ENCODE measurements around the gene RAB30. TPM values are rescaled to one million over a fixed set of nuclear protein-coding genes. Genes with fewer than 3 reads are reported as not detected.
"Not testable (repeated sequence)": the region's sequence is repeated elsewhere in the genome, so short reads cannot be mapped to it uniquely, and the experiment has no call there.

RAB30 gene
- total RNA-seq, 1 donor from 2014 or later, result 24.7 TPM

DNA sequence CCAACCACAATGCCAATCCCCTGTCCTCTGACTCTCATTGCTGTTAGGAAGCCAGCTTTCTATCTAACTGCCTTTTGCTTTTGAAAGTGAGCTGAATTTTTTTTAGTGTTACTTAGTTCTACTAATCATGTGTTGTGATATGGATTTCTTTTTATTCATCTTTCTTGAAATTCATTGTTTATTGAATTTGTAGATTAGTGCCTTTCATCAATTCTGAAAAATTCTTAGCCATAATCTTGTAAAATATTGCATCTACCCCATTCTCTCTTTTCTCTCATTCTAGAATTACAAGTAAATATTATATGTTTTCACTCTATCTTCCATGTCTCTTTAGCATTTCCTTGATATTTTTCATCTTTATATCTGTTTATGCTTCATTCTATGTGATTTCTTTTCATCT, 122.3 kb downstream of the RAB30 start:
- Histone ChIP-seq H3K36me3 (no peaks in the 10 kb centered on the region), H3K4me1 (no peaks in the 10 kb centered on the region), H3K27ac (replicated peaks) (no peak overlapping the region), H3K27me3 (ENCODE audit: low read depth) (no peaks in the 10 kb centered on the region), H3K4me3 (no peak overlapping the region), H3K9me3 (replicated peaks) (peaks cover 28% of the 10 kb centered on the region)
- intact Hi-C loops (cut with micrococcal nuclease), result no loop called here
- TF ChIP-seq, protein P1, sequence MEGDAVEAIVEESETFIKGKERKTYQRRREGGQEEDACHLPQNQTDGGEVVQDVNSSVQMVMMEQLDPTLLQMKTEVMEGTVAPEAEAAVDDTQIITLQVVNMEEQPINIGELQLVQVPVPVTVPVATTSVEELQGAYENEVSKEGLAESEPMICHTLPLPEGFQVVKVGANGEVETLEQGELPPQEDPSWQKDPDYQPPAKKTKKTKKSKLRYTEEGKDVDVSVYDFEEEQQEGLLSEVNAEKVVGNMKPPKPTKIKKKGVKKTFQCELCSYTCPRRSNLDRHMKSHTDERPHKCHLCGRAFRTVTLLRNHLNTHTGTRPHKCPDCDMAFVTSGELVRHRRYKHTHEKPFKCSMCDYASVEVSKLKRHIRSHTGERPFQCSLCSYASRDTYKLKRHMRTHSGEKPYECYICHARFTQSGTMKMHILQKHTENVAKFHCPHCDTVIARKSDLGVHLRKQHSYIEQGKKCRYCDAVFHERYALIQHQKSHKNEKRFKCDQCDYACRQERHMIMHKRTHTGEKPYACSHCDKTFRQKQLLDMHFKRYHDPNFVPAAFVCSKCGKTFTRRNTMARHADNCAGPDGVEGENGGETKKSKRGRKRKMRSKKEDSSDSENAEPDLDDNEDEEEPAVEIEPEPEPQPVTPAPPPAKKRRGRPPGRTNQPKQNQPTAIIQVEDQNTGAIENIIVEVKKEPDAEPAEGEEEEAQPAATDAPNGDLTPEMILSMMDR (IDR thresholded peaks at IDR 0.05; ENCODE audit: borderline replicate concordance), result no peak
- no peak for DNase-seq

DNA sequence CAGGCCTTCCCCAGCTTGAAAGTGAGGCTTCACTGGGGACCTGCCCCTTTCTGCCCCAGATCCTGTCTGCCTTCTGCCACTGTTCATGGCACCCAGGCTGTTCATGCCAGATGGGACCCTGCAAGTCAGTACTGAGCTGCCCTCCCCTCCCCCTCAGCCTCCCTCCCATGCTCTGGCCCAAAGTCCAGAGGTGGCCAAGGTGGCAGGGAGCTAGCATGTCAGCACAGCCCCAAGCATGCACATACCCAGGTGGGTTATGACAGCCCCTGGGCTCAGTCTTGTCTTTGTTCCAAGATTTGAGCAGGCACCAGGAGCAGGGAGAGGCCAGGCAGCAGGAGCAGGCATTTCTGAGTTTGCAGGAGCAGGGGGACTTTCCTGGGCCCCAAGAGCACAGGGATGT, 126.0 kb downstream of the RAB30 start:
- intact Hi-C loops (cut with micrococcal nuclease), result no loop called here
- no peak for DNase-seq
- H3K9me3 ChIP-seq (replicated peaks), result peaks cover 14% of the 10 kb centered on the region
- H3K4me3 ChIP-seq, result no peak overlapping the region
- no peaks in the 10 kb centered on the region for H3K36me3 ChIP-seq
- TF ChIP-seq, protein P1 (IDR thresholded peaks at IDR 0.05; ENCODE audit: borderline replicate concordance), result no peak
- H3K4me1 ChIP-seq, result no peaks in the 10 kb centered on the region
- H3K27me3 ChIP-seq (ENCODE audit: low read depth), result no peaks in the 10 kb centered on the region
- H3K27ac ChIP-seq (replicated peaks), result no peak overlapping the region

DNA sequence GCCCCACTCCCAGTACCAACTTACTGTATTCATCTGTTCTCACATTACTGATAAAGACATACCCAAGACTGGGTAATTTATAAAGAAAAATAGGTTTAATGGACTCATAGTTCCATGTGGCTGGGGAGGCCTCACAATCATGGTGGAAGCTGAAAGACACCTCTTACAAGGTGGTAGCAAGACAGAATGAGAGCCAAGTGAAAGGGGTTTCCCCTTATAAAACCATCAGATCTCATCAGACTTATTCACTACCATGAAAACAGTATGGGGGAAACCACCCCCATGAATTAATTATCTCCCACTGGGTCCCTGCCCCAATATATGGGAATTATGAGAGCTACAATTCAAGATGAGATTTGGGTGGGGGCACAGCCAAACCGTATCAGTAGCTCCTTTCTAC, 126.7 kb downstream of the RAB30 start:
- H3K4me1 ChIP-seq; H3K9me3 ChIP-seq (replicated peaks); H3K36me3 ChIP-seq; H3K27ac ChIP-seq (replicated peaks); intact Hi-C loops (cut with micrococcal nuclease); H3K27me3 ChIP-seq (ENCODE audit: low read depth); H3K4me3 ChIP-seq; DNase-seq: not testable (repeated sequence)

DNA sequence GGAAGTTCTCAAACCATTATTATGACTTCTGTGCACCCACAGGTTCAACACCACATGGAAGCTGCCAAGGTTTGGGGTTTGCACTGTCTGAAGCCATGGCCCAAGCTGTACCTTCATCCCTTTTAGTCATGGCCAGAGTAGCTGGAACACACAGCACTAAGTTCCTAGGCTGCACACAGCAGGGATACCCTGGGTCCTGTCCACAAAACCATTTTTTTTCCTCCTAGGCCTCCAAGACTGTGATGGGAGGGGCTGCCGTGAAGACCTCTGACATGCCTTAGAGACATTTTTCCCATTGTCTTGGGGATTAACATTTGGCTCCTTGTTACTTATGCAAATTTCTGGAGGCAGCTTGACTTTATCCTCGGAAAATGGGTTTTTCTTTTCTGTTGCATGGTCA, 127.5 kb downstream of the RAB30 start:
- Histone ChIP-seq H3K4me3 (no peak overlapping the region), H3K36me3 (no peaks in the 10 kb centered on the region), H3K9me3 (replicated peaks) (peaks cover under 1% of the 10 kb centered on the region), H3K27me3 (ENCODE audit: low read depth) (no peaks in the 10 kb centered on the region), H3K27ac (replicated peaks) (no peak overlapping the region), H3K4me1 (no peaks in the 10 kb centered on the region)
- TF ChIP-seq, protein P1 (IDR thresholded peaks at IDR 0.05; ENCODE audit: borderline replicate concordance), result no peak
- intact Hi-C loops (cut with micrococcal nuclease), result no loop called here
- no peak for DNase-seq

DNA sequence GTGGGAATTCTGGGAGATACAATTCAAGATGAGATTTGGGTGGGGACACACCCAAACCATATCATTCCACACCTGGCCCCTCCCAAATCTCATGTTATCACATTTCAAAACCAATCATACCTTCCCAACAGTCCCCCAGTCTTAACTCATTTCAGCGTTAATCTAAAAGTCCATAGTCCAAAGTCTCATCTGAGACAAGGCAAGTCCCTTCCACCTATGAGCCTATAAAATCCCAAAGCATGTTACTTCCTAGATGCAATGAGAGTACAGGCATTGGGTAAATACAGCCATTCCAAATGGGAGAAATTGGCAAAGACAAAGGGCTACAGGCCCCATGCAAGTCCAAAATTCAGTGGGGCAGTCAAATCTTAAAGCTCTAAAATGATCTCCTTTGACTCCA, 128.3 kb downstream of the RAB30 start:
- intact Hi-C loops (cut with micrococcal nuclease); DNase-seq; H3K27ac ChIP-seq (replicated peaks); H3K9me3 ChIP-seq (replicated peaks); H3K27me3 ChIP-seq (ENCODE audit: low read depth); H3K4me3 ChIP-seq; H3K36me3 ChIP-seq; H3K4me1 ChIP-seq: not testable (repeated sequence)

DNA sequence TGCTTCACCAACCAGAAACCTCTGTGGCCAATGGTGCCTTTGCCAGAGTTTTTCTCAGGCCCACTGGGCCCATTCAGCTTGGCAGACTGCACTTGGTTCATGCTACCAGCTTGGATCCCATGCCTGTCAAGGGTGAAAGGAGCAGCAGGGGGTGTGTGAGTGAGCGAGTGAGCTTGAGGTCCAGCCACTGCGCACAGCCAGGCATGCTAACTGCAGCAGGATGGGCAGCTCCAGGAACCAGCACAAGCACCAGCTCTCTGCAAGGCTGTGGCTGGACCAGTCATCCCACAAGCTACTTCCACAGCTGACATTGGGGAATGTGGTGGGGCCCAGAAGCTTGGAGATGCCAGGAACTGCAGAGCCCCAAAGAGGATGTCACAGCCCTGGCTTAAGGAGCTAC, 129.3 kb downstream of the RAB30 start:
- intact Hi-C loops (cut with micrococcal nuclease), result no loop called here
- Histone ChIP-seq H3K36me3 (no peaks in the 10 kb centered on the region), H3K27ac (replicated peaks) (no peak overlapping the region), H3K4me1 (no peaks in the 10 kb centered on the region), H3K9me3 (replicated peaks) (no peaks in the 10 kb centered on the region), H3K27me3 (ENCODE audit: low read depth) (no peaks in the 10 kb centered on the region), H3K4me3 (no peak overlapping the region)
- TF ChIP-seq, protein P1 (IDR thresholded peaks at IDR 0.05; ENCODE audit: borderline replicate concordance), result no peak
- no peak for DNase-seq

DNA sequence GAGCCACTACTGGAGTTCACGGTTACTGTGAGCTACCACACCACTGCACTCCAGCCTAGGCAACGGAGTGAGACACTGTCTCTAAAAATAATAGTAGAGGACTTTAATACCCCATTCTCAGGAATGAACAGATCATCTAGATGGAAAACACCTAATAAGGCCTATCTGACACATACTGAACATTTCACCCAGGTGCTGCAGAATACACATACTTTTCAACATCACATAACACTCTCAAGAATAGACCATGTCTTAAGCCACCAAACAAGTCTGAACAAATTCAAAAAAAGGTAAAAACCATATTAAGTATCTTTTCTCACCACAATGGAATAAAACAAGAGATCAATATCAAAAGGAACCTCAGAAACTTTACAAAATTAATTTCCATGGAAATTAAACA, 132.2 kb downstream of the RAB30 start:
- H3K27ac ChIP-seq (replicated peaks), result no peak overlapping the region
- H3K4me3 ChIP-seq, result no peak overlapping the region
- TF ChIP-seq, protein P1 (IDR thresholded peaks at IDR 0.05; ENCODE audit: borderline replicate concordance), result no peak
- no peak for DNase-seq
- intact Hi-C loops (cut with micrococcal nuclease), result no loop called here
- H3K27me3 ChIP-seq (ENCODE audit: low read depth), result no peaks in the 10 kb centered on the region
- no peaks in the 10 kb centered on the region for H3K4me1 ChIP-seq
- H3K9me3 ChIP-seq (replicated peaks), result no peaks in the 10 kb centered on the region
- H3K36me3 ChIP-seq, result no peaks in the 10 kb centered on the region

Data from left ventricle myocardium inferior (tissue), 1 donor.